Astrocyte of the cerebellum (primary cell): ENCODE results near the gene GRIN2A.

Experiments used
- DNase-seq: peaks from one replicate; pipeline ENCODE4 v3.0.0-alpha.2; 2011; ENCODE audit warnings: low read depth
- H3K4me3 ChIP-seq: 2 replicates; pipeline ENCODE4 v1.5.1; 2011; ENCODE audit warnings: mild to moderate bottlenecking, low read depth, low read length, moderate library complexity
- in situ Hi-C: cut with HindIII; loops from 2 replicates; pipeline ENCODE4 v1.10.0; 2017; ENCODE audit warnings: low sequenced_read_pairs
- TF ChIP-seq, protein P1 (sequence below): IDR thresholded peaks from 2 replicates; pipeline ENCODE4 v1.5.1; 2012; ENCODE audit warnings: low read length, low read depth, moderate library complexity, mild to moderate bottlenecking; ENCODE audit errors: missing control alignments

Gene GRIN2A

DNA sequence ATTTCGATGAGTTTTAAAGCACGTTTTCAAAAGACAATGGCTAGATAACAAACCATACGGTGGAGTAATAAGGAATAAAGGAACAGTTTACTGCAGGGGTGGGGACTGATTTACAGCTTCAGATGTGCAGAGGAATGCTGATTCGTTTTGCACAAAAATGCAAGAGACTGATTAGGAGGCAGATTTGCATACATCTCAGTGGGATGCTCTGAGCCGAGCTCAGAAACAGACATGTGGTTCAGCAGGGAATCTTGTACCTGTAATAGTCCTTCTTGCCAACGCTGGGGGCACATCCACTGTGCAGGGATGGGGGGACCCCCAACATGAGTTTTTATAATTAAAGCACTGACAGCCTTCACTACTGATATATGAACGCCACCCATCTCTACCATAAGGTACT lies 308.0 kb downstream of the GRIN2A start:
- TF ChIP-seq, protein P1, sequence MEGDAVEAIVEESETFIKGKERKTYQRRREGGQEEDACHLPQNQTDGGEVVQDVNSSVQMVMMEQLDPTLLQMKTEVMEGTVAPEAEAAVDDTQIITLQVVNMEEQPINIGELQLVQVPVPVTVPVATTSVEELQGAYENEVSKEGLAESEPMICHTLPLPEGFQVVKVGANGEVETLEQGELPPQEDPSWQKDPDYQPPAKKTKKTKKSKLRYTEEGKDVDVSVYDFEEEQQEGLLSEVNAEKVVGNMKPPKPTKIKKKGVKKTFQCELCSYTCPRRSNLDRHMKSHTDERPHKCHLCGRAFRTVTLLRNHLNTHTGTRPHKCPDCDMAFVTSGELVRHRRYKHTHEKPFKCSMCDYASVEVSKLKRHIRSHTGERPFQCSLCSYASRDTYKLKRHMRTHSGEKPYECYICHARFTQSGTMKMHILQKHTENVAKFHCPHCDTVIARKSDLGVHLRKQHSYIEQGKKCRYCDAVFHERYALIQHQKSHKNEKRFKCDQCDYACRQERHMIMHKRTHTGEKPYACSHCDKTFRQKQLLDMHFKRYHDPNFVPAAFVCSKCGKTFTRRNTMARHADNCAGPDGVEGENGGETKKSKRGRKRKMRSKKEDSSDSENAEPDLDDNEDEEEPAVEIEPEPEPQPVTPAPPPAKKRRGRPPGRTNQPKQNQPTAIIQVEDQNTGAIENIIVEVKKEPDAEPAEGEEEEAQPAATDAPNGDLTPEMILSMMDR, result no peak
- in situ Hi-C loops, result no loop called here
- no peak overlapping the region for H3K4me3 ChIP-seq
- DNase-seq, result no peak

DNA sequence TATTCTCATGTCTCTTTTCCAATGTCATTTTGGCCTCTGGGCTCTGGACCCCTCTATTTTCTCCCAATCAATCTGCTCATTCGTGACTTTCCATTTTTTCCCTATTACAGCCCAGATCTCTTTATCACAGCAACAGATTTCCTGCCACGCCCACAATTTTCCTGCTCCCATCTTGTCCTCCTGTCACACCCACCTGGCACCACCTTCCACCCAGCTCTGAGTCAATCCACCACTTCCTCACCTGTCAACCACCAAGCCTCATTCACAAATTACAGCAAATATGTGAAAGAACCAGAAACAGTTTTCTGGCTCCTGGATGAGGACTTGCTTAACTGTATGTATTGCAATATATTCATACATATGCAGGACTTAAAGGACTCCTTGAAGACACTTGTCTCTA lies 311.3 kb downstream of the GRIN2A start:
- in situ Hi-C loops, result no loop called here
- TF ChIP-seq, protein P1, result no peak
- H3K4me3 ChIP-seq, result no peak overlapping the region

DNA sequence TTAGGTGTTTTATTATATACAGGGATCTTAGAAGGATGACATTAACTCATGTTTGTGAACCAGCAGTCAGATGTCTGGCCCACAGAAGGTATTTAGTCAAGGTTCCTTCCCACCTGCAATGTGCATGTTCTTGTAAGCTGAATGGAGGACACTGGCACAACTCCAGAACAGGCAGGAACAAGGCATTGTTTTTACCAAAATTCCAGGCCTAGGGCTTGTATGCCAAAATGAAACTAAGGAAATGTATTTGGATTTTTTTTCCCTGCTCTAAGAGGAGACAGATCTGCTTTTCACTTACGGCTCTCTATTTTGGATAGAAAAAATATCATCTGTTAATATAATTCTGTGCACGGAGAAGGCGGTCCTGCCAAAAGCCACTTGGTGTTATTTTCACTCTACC lies 312.5 kb downstream of the GRIN2A start:
- DNase-seq, result no peak
- TF ChIP-seq, protein P1, result no peak
- no peak overlapping the region for H3K4me3 ChIP-seq
- in situ Hi-C loops, result no loop called here

More for the DNA sequence above, 311.3 kb downstream of the GRIN2A start:
- DNase-seq, result no peak

DNA sequence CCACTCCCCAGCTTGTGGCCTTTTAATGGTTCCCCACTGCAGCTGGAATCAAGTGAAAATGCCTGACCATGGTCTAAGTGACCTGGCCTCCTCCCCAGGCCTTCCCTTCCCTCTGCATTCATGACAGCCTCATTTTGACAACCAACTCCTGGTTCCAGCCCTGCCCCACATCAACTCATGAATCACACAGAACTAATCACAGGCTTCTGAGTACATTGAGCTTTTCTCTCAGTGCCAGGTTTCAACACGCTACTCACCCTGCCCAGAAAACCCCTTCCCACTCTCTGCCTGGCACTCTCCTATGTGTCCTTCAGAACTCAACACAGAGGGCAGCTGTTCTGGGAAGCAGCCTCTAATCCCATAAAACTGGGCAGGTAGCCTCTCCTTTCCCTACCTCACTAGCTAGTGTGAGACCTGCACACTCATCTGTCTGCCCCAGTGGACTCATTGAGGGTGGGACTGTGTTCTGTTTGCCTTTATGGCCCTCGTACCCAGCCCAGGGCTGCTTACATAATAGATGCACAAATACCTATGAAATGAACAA lies 313.6 kb downstream of the GRIN2A start:
- TF ChIP-seq, protein P1, result no peak
- no peak for DNase-seq
- no peak overlapping the region for H3K4me3 ChIP-seq
- in situ Hi-C loops, result no loop called here

DNA sequence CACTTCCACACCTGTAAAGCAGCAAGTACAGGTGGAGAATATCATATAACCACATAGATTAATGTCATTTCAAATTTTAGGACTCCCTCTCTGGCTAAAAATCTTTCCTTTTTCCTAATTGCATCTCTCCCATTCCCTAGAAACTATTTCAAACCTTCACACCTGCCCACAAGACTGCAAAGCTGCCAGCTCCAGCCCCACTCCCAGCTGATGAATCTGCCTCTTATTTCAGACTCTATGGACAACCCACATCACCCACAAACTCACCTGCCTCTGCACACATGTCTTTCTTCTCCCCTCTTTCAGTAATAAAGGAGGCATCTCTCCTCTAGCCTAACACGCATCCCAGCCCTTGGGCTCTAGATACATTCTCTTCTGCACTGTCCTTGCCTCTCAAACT lies 315.1 kb downstream of the GRIN2A start:
- H3K4me3 ChIP-seq, result no peak overlapping the region
- in situ Hi-C loops, result no loop called here
- no peak for DNase-seq
- TF ChIP-seq, protein P1, result no peak

DNA sequence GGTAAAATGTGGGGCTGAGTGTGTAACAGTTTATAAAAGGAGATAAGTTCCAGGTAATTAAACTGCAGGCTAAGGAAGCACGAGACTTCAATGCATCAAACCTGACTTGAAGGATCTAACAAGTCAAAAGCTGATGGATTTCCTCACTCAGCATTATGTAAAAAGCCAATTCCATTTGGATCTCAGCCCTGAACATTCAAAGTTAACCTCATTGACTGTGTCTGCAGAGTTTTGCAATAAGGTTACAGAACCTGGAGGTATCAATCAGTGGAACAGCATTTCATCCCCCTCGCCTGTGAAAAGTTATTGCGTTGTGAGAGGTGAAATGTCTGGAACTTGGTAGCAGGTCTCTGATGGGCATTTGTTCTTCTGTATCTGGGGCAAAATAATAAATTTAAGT lies 317.8 kb downstream of the GRIN2A start:
- DNase-seq, result no peak
- in situ Hi-C loops, result no loop called here
- no peak overlapping the region for H3K4me3 ChIP-seq
- TF ChIP-seq, protein P1, result no peak

DNA sequence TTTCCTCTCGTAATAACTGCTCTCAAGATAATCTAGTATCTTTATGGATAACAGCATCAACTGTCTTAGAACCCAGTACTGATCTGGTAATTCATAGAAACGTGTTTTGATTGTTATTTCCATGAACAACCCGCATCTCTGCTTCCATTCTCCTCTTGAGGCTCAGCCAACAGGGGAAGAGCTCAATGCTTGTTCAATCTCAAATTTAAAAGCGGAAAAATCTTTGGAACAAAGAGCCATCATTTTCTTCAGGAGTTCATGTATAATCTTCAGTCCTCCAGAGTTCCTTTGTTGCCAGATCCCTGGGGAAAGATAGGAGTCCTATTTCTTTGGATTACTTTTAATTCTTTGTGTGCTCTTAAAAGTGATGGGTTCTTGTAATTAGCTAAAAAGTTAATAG lies 319.9 kb downstream of the GRIN2A start:
- TF ChIP-seq, protein P1, result no peak
- no peak overlapping the region for H3K4me3 ChIP-seq
- DNase-seq, result no peak
- in situ Hi-C loops, result no loop called here
